ENCODE results near the gene CKAP2L. TPM values are rescaled to one million over a fixed set of nuclear protein-coding genes. Genes with fewer than 3 reads are reported as not detected.

Gene CKAP2L
- total and polyA plus RNA-seq, 7 donors, result under 0.01 to 3.0 (median 0.54) TPM; not detected in 2

- Histone ChIP-seq H3K4me3 (no peak overlapping the region), H3K4me1 (no peaks in the 10 kb centered on the region), H3K27ac (no peak overlapping the region), H3K27me3 (no peaks in the 10 kb centered on the region), H3K36me3 (no peaks in the 10 kb centered on the region), H3K9me3 (no peaks in the 10 kb centered on the region)
- no peak for DNase-seq
- TF ChIP-seq POLR2A (IDR thresholded peaks at IDR 0.05) (no peak), POLR2AphosphoS5 (IDR thresholded peaks at IDR 0.05) (no peak), EP300 (IDR thresholded peaks at IDR 0.05) (no peak), CTCF (IDR thresholded peaks at IDR 0.05) (no peak)
- intact Hi-C loops (cut with DNase I), result no loop called here
- 93 to 96% methylated on average over 3 of the region's 3 CpGs for WGBS, 2 donors
Observed at GRCh38 chr2:112791019-112791418, 26.6 kb upstream of the CKAP2L start.

GRCh38 chr2:112790305-112790704 lies 25.9 kb upstream of the CKAP2L start:
- Histone ChIP-seq H3K36me3 (no peaks in the 10 kb centered on the region), H3K27me3 (no peaks in the 10 kb centered on the region)
- intact Hi-C loops (cut with DNase I), result no loop called here

GRCh38 chr2:112789186-112789585 lies 24.8 kb upstream of the CKAP2L start:
- no peaks in the 10 kb centered on the region for H3K4me1 ChIP-seq
- no peaks in the 10 kb centered on the region for H3K36me3 ChIP-seq
- H3K9me3 ChIP-seq, result no peaks in the 10 kb centered on the region
- no peaks in the 10 kb centered on the region for H3K27me3 ChIP-seq
- intact Hi-C loops (cut with DNase I), result no loop called here
- WGBS, 2 donors, result 81 to 90% methylated on average over 1 of the region's 1 CpG
- DNase-seq, result no peak
- H3K27ac ChIP-seq, result no peak overlapping the region
- TF ChIP-seq CTCF (IDR thresholded peaks at IDR 0.05) (no peak), POLR2A (IDR thresholded peaks at IDR 0.05) (no peak), POLR2AphosphoS5 (IDR thresholded peaks at IDR 0.05) (no peak)
- no peak overlapping the region for H3K4me3 ChIP-seq

More at GRCh38 chr2:112790305-112790704, 25.9 kb upstream of the CKAP2L start:
- no peak overlapping the region for H3K27ac ChIP-seq
- H3K9me3 ChIP-seq, result no peaks in the 10 kb centered on the region
- TF ChIP-seq CTCF (IDR thresholded peaks at IDR 0.05), result no peak
- no peak for TF ChIP-seq POLR2AphosphoS5 (IDR thresholded peaks at IDR 0.05)
- TF ChIP-seq EP300 (IDR thresholded peaks at IDR 0.05), result no peak
- TF ChIP-seq POLR2A (IDR thresholded peaks at IDR 0.05), result no peak
- 87 to 93% methylated on average over 5 of the region's 5 CpGs for WGBS, 2 donors
- DNase-seq, result no peak
- no peaks in the 10 kb centered on the region for H3K4me1 ChIP-seq
- no peak overlapping the region for H3K4me3 ChIP-seq

- Histone ChIP-seq H3K4me1 (no peaks in the 10 kb centered on the region), H3K9me3 (no peaks in the 10 kb centered on the region), H3K36me3 (no peaks in the 10 kb centered on the region), H3K27ac (no peak overlapping the region), H3K4me3 (no peak overlapping the region), H3K27me3 (no peaks in the 10 kb centered on the region)
- intact Hi-C loops (cut with DNase I), result no loop called here
- WGBS, 2 donors, result 89 to 90% methylated on average over 3 of the region's 3 CpGs
- DNase-seq, result no peak
- TF ChIP-seq POLR2A (IDR thresholded peaks at IDR 0.05), result no peak
- TF ChIP-seq EP300 (IDR thresholded peaks at IDR 0.05), result no peak
- TF ChIP-seq CTCF (IDR thresholded peaks at IDR 0.05), result no peak
- no peak for TF ChIP-seq POLR2AphosphoS5 (IDR thresholded peaks at IDR 0.05)
Observed at GRCh38 chr2:112788653-112789052, 24.2 kb upstream of the CKAP2L start.

GRCh38 chr2:112787729-112788393 lies 23.5 kb upstream of the CKAP2L start:
- 76 to 92% methylated on average over 4 of the region's 4 CpGs for WGBS, 2 donors
- DNase-seq, result no peak
- TF ChIP-seq POLR2AphosphoS5 (IDR thresholded peaks at IDR 0.05) (no peak), EP300 (IDR thresholded peaks at IDR 0.05) (no peak), CTCF (IDR thresholded peaks at IDR 0.05) (no peak), POLR2A (IDR thresholded peaks at IDR 0.05) (no peak)
- no peaks in the 10 kb centered on the region for H3K4me1 ChIP-seq
- no peak overlapping the region for H3K4me3 ChIP-seq
- no peaks in the 10 kb centered on the region for H3K27me3 ChIP-seq
- intact Hi-C loops (cut with DNase I), result no loop called here
- H3K36me3 ChIP-seq, result no peaks in the 10 kb centered on the region
- H3K27ac ChIP-seq, result no peak overlapping the region
- H3K9me3 ChIP-seq, result no peaks in the 10 kb centered on the region

Measured in sigmoid colon (tissue), 7 donors.